Thyroid gland (tissue), 4 donors: Measurements from ENCODE around the gene GDI2. TPM values are rescaled to one million over a fixed set of nuclear protein-coding genes. Genes with fewer than 3 reads are reported as not detected.

Experiments
- DNase-seq, 2 donors: peaks; one replicate each; pipeline ENCODE4 v3.0.0-alpha.2; 2019
- H3K27ac ChIP-seq, 3 donors: fragments of 200-600 bp; sonication (generic); 1 replicate in 2 of 3; 2 replicates in 1 of 3; pipeline ENCODE4 v1.5.1; 2016 to 2019; ENCODE audit warnings: mild to moderate bottlenecking in 1 of 3, moderate library complexity in 1 of 3
- H3K27me3 ChIP-seq: fragments of 200-600 bp; sonication (generic); one replicate; pipeline ENCODE4 v1.5.1; 2019
- H3K36me3 ChIP-seq, 2 donors: fragments of 200-600 bp; sonication (generic); one replicate each; pipeline ENCODE4 v1.5.1; 2016 to 2019
- H3K4me1 ChIP-seq, 2 donors: fragments of 200-600 bp; sonication (generic); one replicate each; pipeline ENCODE4 v1.5.1; 2017 to 2019
- H3K4me3 ChIP-seq, 3 donors: fragments of 200-600 bp; sonication (generic); replicated peaks in 1 of 3; 1 replicate in 2 of 3; 2 replicates in 1 of 3; pipeline ENCODE4 v1.5.1; 2016; ENCODE audit warnings: mild to moderate bottlenecking in 1 of 3
- H3K9me3 ChIP-seq: fragments of 200-600 bp; sonication (generic); one replicate; pipeline ENCODE4 v1.5.1; 2017
- CTCF ChIP-seq, 6 experiments: fragments of 200-600 bp in 3 of 6; fragments of 450-650 bp in 3 of 6; sonication (generic) in 3 of 6; IDR thresholded peaks; one replicate each; pipeline ENCODE4 v1.5.1; 2016 to 2019; ENCODE audit warnings: antibody characterized with exemption in 6 of 6, mild to moderate bottlenecking in 2 of 6, inconsistent platforms in 1 of 6, moderate library complexity in 1 of 6
- POLR2A ChIP-seq, 2 donors: fragments of 450-650 bp; IDR thresholded peaks; one replicate each; pipeline ENCODE4 v1.6.1; 2017; ENCODE audit warnings: antibody characterized with exemption in 2 of 2, mild to moderate bottlenecking in 2 of 2, moderate library complexity in 1 of 2
- WGBS, 2 donors: methylation state at CpG; one replicate each; pipeline ENCODE4 v1.1.5; 2017; 5-methylcytosine and 5-hydroxymethylcytosine counted together
- intact Hi-C: fragments of 100-400 bp; cut with DNase I; formaldehyde crosslinking; loops from one replicate; pipeline ENCODE4 v1.15.1; 2023
- total RNA-seq, 4 donors: library from RNA; depleted of rRNA; stranded (reverse); fragments of >200 nt; gene quantifications; one replicate each; pipeline ENCODE4 v1.2.3, GENCODE V29; 2016

Gene GDI2
- total RNA-seq, 4 donors from 2014 or later = 189 to 281 (median 236) TPM

DNA sequence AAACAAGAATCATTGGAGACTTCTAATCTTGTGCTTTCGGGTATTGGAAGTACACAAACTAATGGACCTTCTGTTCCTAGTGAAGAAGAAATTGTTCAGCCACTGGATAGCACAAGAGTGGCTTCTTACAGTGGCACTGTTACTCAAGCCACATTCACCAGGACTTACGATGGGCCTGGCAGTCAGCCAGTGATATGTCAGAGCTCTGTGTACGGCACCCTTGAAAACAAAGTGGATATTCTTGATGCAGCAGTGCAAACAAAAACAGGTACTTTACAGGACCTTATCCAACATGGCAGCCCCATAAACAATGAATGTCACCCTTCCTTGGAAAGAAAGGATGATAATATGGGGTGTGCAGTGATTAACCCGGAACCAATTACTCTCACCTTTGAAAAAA is 67.0 kb downstream of the GDI2 start:
- 62 to 63% methylated on average over 4 of the region's 4 CpGs for whole genome bisulfite sequencing, 2 donors
- Histone ChIP-seq H3K4me3 (no peak overlapping the region), H3K4me1 (peaks cover 17 to 22% of the 10 kb centered on the region in 2 donors), H3K9me3 (no peaks in the 10 kb centered on the region), H3K36me3 (peaks cover 7 to 10% of the 10 kb centered on the region in 2 donors), H3K27me3 (no peaks in the 10 kb centered on the region), H3K27ac (peak overlapping the region in 1 of 3 donors; percentile 32)
- TF ChIP-seq POLR2A (IDR thresholded peaks at IDR 0.05) (no peak), CTCF (IDR thresholded peaks at IDR 0.05) (no peak)
- intact Hi-C loops = no loop called here
- peak; percentile 62 to 64 for DNase-seq

DNA sequence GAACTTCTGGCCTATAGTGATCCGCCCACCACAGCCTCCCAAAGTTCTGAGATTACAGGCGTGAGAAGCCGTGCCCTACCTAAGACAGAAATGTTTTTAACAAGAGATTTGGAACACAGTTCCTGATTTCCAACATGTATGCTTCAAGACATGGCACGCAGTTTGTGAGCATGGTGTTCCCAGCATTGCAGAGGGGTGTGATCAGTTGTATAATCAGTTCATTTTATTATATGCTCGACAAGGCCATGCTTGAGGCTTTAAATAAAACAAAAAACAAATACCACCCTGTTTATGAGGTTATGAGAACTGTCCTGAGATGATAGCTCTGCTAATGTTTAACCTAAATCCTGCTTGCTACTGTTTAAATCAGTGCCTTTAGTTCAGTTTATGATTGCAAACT is 68.4 kb downstream of the GDI2 start:
- DNase-seq = no peak
- no peaks in the 10 kb centered on the region for H3K9me3 ChIP-seq
- no peaks in the 10 kb centered on the region for H3K27me3 ChIP-seq
- intact Hi-C loops = no loop called here
- WGBS, 2 donors = 97 to 98% methylated on average over 5 of the region's 5 CpGs
- no peak overlapping the region for H3K4me3 ChIP-seq
- H3K36me3 ChIP-seq = peaks cover 11 to 13% of the 10 kb centered on the region in 2 donors
- peaks cover 7 to 9% of the 10 kb centered on the region in 2 donors for H3K4me1 ChIP-seq
- TF ChIP-seq POLR2A (IDR thresholded peaks at IDR 0.05) (no peak), CTCF (IDR thresholded peaks at IDR 0.05) (no peak)
- H3K27ac ChIP-seq = peak overlapping the region in 1 of 3 donors; percentile 73

DNA sequence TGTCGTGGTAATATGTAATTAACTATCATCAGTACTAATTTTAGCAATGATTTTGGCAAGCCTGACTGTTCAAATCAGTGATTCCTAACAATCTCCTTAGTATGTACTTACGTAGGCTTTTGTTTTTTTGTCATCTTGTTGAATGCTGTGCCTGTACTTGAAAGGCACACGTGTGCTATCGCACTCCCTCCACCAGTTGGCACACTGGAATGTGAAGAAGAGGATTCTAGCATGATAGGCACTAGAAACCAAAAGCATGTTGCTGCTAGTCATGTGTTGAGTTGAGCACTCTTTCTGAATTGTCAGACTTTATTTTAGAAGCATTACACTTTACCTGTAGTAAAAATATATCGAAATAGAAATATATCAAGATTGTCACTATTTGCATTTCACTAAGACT is 69.5 kb downstream of the GDI2 start:
- Histone ChIP-seq H3K27ac (peak overlapping the region; percentile 41 to 73 (median 68)), H3K27me3 (no peaks in the 10 kb centered on the region), H3K4me1 (peaks cover 7% of the 10 kb centered on the region in 2 donors), H3K36me3 (peaks cover 16% of the 10 kb centered on the region in 2 donors), H3K9me3 (no peaks in the 10 kb centered on the region), H3K4me3 (no peak overlapping the region)
- peak; percentile 54 to 60 for DNase-seq
- intact Hi-C loops = no loop called here
- WGBS, 2 donors = 37 to 46% methylated on average over 5 of the region's 5 CpGs
- TF ChIP-seq CTCF (IDR thresholded peaks at IDR 0.05) (peak in 4 of 6 experiments; percentile 13 to 28 (median 20)), POLR2A (IDR thresholded peaks at IDR 0.05) (no peak)

DNA sequence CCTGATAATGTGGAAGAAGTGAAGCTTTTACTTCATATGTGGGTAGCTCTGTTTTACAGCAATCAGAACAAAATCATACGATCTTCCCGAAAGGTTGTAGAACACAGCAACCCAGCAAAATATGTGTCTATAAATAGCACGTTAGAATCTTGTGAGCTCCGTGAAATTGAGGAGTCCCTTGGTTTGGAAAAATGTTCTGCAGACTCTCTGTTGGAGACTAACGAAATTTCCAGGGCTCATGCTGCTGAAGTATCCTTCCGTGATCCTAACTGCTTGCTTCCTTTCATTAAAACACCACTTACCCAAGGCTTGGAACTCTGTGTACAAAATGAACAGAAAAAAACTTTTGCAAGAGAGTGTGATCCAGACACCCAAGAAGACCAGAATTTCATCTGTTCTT is 71.1 kb downstream of the GDI2 start:
- intact Hi-C loops = no loop called here
- H3K4me1 ChIP-seq = peaks cover 7 to 8% of the 10 kb centered on the region in 2 donors
- H3K4me3 ChIP-seq = no peak overlapping the region
- peak overlapping the region in 1 of 3 donors; percentile 68 for H3K27ac ChIP-seq
- TF ChIP-seq POLR2A (IDR thresholded peaks at IDR 0.05) (no peak), CTCF (IDR thresholded peaks at IDR 0.05) (no peak)
- no peaks in the 10 kb centered on the region for H3K9me3 ChIP-seq
- peaks cover 13 to 16% of the 10 kb centered on the region in 2 donors for H3K36me3 ChIP-seq
- H3K27me3 ChIP-seq = no peaks in the 10 kb centered on the region
- DNase-seq = no peak
- WGBS, 2 donors = 92 to 96% methylated on average over 6 of the region's 6 CpGs

- Histone ChIP-seq H3K9me3 (no peaks in the 10 kb centered on the region), H3K36me3 (peaks cover 8% of the 10 kb centered on the region in 2 donors), H3K4me3 (no peak overlapping the region), H3K27ac (no peak overlapping the region), H3K4me1 (peaks cover 12 to 13% of the 10 kb centered on the region in 2 donors), H3K27me3 (no peaks in the 10 kb centered on the region)
- 72 to 83% methylated on average over 1 of the region's 1 CpG for WGBS, 2 donors
- intact Hi-C loops = no loop called here
- no peak for DNase-seq
- TF ChIP-seq CTCF (IDR thresholded peaks at IDR 0.05) (no peak), POLR2A (IDR thresholded peaks at IDR 0.05) (no peak)
Measured at GRCh38 chr10:5741276-5741675, 72.0 kb downstream of the GDI2 start.
